BE2C (cell line): ENCODE measurements around the gene TGFB1.

Experiments used
- DNase-seq: peaks from one replicate; pipeline ENCODE4 v3.0.0-alpha.2; 2020
- H3K27me3 ChIP-seq: fragments of 250-450 bp; sonication (Bioruptor Pico); 2 replicates; pipeline ENCODE4 v1.5.1; 2020; ENCODE audit warnings: mild to moderate bottlenecking
- H3K36me3 ChIP-seq: fragments of 250-450 bp; sonication (Bioruptor Pico); 2 replicates; pipeline ENCODE4 v1.5.1; 2020; ENCODE audit warnings: mild to moderate bottlenecking
- H3K4me1 ChIP-seq: fragments of 250-450 bp; sonication (Bioruptor Pico); 2 replicates; pipeline ENCODE4 v1.5.1; 2020
- H3K4me3 ChIP-seq: 2 replicates; pipeline ENCODE4 v1.5.1; 2011; ENCODE audit warnings: low read depth, low read length
- H3K9me3 ChIP-seq: fragments of 250-450 bp; sonication (Bioruptor Pico); 2 replicates; pipeline ENCODE4 v1.5.1; 2020
- TF ChIP-seq, protein P1 (sequence below): IDR thresholded peaks from 2 replicates; pipeline ENCODE4 v1.5.1; 2012; ENCODE audit warnings: mild to moderate bottlenecking, low read depth, low read length

Gene TGFB1

DNA sequence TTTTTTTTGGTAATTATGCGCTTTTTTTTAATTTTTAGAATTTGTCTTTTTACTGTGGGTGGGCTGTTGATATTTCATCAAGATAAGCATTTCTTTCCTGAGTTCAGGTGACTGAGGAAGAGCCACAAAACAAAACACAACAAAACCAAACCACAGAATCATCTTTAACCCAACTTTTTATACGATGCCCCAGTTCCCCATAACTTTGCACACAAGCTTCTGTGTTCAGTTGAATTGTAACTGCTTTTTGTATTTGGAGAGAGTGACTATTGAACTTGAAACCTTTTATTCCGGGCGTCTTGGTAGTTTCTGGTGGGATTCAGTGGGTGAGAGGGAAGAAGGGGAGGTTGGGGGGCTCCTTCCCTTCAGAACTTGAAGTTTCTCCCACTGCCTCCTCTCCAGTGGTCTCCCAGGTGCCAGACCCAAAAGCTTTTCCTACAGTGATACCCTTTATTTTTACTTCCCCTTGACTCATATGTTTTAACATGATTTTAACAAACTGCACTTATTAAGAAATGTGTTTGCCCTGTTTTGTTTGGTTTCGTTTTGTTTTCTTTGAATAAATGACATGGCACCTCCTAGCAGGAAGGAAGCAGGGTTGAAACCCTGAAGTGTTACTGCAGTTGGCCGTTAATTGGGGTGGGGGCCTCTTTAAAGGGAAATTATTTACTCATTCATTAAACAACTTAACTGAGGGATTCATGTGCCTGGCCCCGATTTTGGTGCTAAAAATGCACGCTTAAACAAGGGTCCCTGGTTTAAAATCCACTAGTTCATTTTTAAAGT lies 46.4 kb downstream of the TGFB1 start:
- no peaks in the 10 kb centered on the region for H3K27me3 ChIP-seq
- TF ChIP-seq, protein P1, sequence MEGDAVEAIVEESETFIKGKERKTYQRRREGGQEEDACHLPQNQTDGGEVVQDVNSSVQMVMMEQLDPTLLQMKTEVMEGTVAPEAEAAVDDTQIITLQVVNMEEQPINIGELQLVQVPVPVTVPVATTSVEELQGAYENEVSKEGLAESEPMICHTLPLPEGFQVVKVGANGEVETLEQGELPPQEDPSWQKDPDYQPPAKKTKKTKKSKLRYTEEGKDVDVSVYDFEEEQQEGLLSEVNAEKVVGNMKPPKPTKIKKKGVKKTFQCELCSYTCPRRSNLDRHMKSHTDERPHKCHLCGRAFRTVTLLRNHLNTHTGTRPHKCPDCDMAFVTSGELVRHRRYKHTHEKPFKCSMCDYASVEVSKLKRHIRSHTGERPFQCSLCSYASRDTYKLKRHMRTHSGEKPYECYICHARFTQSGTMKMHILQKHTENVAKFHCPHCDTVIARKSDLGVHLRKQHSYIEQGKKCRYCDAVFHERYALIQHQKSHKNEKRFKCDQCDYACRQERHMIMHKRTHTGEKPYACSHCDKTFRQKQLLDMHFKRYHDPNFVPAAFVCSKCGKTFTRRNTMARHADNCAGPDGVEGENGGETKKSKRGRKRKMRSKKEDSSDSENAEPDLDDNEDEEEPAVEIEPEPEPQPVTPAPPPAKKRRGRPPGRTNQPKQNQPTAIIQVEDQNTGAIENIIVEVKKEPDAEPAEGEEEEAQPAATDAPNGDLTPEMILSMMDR = no peak
- peaks cover 3% of the 10 kb centered on the region; the same call in 1 of the 2 replicates for H3K4me1 ChIP-seq
- peaks cover 51% of the 10 kb centered on the region for H3K36me3 ChIP-seq
- no peak overlapping the region for H3K4me3 ChIP-seq
- H3K9me3 ChIP-seq = no peaks in the 10 kb centered on the region
- no peak for DNase-seq

DNA sequence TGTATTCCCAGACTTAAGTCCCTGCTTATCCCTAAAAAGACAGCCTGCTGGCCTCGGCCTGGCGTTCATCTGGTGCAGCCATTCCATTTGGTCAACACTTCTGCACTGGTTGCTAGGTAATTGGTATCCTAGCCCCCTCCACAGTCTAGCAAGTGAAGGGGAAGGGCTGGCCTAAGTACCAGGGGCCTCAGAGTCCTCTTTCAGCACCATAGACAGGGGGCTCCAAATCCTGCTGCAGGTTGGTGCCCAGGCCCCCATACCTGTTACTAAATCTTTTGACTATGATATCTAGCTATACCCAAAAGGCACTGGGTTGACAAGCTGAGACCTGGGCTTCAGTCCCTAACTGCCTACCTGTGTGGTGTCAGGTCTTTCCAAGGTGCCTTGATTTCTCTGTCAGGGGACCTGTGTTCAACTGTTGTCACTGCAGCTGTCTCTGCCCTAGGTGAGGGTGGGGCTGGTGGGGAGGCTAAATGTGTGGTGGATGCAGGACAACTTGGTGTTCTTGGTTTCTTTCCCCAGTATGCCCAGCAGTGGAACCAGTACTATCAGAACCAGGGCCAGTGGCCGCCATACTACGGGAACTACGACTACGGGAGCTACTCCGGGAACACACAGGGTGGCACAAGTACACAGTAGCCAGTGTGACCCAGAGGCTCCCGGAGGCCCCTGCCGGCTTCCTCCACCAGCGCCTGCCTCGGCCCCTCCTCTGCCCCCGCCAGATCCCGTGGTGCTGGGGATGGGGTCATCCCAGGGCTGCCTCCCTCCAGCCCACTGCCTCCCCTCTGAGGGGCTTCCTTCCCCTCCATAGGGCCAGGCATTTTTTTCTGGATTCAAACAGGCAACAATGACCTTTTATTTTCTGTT lies 47.6 kb downstream of the TGFB1 start:
- peaks cover 62% of the 10 kb centered on the region for H3K36me3 ChIP-seq
- no peak overlapping the region for H3K4me3 ChIP-seq
- H3K4me1 ChIP-seq = peaks cover 3% of the 10 kb centered on the region; the same call in 1 of the 2 replicates

DNA sequence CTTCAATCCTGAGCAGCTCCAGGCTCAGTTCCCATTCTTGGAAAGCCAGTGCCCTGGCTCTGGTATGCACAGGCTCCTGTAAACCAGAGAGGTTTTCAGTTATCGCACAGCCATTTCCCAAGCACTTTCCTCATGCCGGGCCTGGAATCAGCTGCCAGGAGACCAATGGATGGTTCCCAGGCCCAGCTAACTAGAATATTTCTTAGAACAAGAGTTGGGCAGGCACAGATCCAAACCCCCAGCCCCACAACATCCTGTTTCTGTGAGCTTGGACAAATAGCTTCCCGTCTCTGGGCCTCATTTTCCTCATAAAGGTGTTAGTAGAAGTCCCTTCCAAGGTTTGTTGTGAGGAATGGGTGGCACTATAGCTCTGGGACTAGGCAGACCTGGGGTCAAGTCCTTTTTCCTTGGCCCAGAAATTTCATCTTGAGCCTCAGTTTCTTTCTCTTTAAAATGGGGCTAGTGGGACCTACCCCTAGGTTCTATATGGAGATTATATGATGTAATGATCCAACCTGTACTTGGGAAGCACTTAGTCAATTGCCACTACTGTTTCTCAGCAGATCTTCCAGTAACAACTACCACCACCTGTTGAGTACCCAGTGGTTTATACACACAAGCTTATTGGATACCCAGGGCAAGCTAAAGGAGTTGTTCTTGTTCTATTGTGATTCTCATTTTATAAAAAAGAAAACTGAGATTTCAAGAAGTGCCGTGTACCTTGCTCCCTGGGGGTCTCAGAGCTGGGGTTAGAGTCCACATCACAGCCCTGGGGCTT lies 48.8 kb downstream of the TGFB1 start:
- TF ChIP-seq, protein P1 = no peak
- Histone ChIP-seq H3K9me3 (no peaks in the 10 kb centered on the region), H3K4me1 (0 out of 2 replicates have a peak, but pooled peaks cover 3% of the 10 kb centered on the region), H3K27me3 (no peaks in the 10 kb centered on the region), H3K4me3 (no peak overlapping the region), H3K36me3 (peaks cover 75% of the 10 kb centered on the region)
- DNase-seq = no peak

More for the DNA sequence above, 47.6 kb downstream of the TGFB1 start:
- TF ChIP-seq, protein P1 = no peak
- Histone ChIP-seq H3K27me3 (no peaks in the 10 kb centered on the region), H3K9me3 (no peaks in the 10 kb centered on the region)
- no peak for DNase-seq

DNA sequence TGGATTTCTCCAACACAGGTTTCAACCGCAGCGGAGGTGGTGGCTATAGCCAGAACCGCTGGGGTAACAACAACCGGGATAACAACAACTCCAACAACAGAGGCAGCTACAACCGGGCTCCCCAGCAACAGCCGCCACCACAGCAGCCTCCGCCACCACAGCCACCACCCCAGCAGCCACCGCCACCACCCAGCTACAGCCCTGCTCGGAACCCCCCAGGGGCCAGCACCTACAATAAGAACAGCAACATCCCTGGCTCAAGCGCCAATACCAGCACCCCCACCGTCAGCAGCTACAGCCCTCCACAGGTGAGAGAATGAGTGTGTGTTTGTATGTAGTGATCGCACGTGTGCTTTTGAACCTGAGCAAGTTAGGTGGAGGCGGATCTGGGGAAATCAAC lies 49.8 kb downstream of the TGFB1 start:
- Histone ChIP-seq H3K9me3 (no peaks in the 10 kb centered on the region), H3K27me3 (no peaks in the 10 kb centered on the region), H3K36me3 (peaks cover 84% of the 10 kb centered on the region), H3K4me1 (0 out of 2 replicates have a peak, but pooled peaks cover 3% of the 10 kb centered on the region), H3K4me3 (no peak overlapping the region)
- TF ChIP-seq, protein P1 = no peak
- DNase-seq = no peak

DNA sequence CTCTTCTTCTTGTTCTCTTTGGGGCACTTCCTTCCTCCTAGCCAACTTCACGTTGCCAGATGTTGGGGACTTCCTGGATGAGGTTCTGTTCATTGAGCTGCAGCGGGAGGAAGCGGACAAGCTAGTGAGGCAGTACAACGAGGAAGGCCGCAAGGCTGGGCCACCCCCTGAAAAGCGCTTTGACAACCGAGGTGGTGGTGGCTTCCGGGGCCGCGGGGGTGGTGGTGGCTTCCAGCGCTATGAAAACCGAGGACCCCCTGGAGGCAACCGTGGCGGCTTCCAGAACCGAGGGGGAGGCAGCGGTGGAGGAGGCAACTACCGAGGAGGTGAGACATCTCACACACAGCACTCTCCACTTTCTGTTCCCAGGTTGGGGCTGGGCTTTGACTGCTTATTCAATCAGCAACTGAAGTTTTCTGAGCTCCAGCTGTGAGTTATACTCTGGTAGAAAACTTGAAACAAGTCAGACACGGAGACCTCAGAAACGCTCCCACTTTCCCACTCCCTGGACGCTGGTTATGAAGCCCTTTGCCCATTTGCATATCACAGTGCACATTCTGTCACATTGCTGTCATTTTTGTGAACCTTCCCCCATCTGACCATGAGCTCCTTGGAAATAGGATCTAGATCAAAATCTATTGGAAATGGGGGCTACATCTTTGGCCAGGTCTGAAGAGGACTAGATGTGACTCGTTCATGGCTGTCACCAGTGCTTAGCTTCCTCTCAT lies 50.9 kb downstream of the TGFB1 start:
- Histone ChIP-seq H3K9me3 (no peaks in the 10 kb centered on the region), H3K27me3 (no peaks in the 10 kb centered on the region), H3K4me3 (no peak overlapping the region), H3K4me1 (no peaks in the 10 kb centered on the region), H3K36me3 (peaks cover 94% of the 10 kb centered on the region)
- TF ChIP-seq, protein P1 = no peak
- no peak for DNase-seq
